ENCODE results near the gene DNAH17.

DNA sequence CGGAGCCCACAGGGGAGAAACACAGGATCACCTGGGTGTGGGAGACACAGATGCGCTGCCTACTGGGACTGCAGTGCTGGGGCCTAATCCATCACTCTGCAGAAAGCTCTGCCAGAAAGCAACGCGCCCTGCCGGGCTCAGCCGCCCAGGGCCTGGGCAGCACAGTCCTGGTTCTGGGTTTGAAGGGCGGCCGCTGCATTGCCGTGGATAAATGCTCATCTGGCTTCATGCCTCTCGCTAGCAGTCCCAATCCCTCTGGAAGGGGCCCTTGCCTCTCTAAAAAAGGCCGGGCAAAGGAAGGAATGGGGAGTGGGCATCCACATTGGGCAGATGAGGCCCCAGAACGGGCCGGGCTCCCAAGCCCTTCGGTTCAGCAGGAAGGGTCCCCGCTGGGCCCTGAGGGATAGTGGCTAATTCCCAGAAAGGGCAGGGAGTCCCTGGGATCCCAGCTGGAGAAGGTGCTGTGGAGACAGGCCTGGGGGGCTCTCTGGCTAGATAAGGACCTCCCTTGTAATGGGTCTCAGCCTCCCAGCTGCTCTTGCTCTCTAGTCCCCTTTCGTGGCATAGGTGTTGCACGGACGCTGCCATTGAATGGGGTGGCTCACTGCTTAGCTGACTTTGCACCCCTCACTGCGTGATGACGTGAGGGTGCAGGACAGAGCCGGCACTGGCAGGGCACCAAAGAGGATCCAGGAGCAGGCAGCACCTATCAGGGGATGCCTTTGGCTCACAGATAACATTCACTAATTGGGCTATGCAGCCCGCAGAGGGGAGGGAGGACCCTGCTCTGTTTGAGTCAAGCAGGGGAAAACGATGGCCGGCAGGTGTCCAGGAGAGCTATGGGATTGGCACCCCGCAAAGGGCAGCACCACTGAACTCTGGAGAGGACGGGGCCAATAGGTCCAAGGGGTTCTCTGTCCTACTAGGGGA lies 110.1 kb downstream of the DNAH17 start:
- no peak for TF ChIP-seq EP300 (IDR thresholded peaks at IDR 0.05; ENCODE audit: borderline replicate concordance in 1 of 2, low read depth in 2 of 2, low read length in 2 of 2)
- no peak for TF ChIP-seq HDAC2 (IDR thresholded peaks at IDR 0.05; ENCODE audit: borderline replicate concordance in 1 of 2, low read depth in 2 of 2, low read length in 2 of 2)
- TF ChIP-seq, protein P1, sequence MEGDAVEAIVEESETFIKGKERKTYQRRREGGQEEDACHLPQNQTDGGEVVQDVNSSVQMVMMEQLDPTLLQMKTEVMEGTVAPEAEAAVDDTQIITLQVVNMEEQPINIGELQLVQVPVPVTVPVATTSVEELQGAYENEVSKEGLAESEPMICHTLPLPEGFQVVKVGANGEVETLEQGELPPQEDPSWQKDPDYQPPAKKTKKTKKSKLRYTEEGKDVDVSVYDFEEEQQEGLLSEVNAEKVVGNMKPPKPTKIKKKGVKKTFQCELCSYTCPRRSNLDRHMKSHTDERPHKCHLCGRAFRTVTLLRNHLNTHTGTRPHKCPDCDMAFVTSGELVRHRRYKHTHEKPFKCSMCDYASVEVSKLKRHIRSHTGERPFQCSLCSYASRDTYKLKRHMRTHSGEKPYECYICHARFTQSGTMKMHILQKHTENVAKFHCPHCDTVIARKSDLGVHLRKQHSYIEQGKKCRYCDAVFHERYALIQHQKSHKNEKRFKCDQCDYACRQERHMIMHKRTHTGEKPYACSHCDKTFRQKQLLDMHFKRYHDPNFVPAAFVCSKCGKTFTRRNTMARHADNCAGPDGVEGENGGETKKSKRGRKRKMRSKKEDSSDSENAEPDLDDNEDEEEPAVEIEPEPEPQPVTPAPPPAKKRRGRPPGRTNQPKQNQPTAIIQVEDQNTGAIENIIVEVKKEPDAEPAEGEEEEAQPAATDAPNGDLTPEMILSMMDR (IDR thresholded peaks at IDR 0.05; ENCODE audit: control extremely low read depth in 1 of 3, insufficient read depth in 1 of 3, low read depth in 1 of 3, low read length in 3 of 3): no peak
- no peak for TF ChIP-seq RFX5 (IDR thresholded peaks at IDR 0.05; ENCODE audit: borderline replicate concordance, low read depth, low read length)
